ENCODE results near the gene SPACDR. TPM values are rescaled to one million over a fixed set of nuclear protein-coding genes. Genes with fewer than 3 reads are reported as not detected.

SPACDR gene
- total RNA-seq, 2 donors from 2014 or later: 5.4 to 5.6 TPM

- H3K27ac Mint-ChIP-seq: peak overlapping the region; percentile 69
- DNase-seq (no peak), ATAC-seq (replicated peaks in 1 of 2) (no peak)
- no peaks in the 10 kb centered on the region for H3K27me3 Mint-ChIP-seq (ENCODE audit: low read depth)
- no peaks in the 10 kb centered on the region for H3K9me3 Mint-ChIP-seq
- H3K4me1 Mint-ChIP-seq (ENCODE audit: low read depth): peaks cover 52% of the 10 kb centered on the region
- H3K36me3 Mint-ChIP-seq (ENCODE audit: insufficient read depth in 2 of 2): peaks cover 16 to 34% of the 10 kb centered on the region in 2 donors
- H3K4me3 Mint-ChIP-seq: peak overlapping the region; percentile 84 to 95
Observed at GRCh38 chr7:100433276-100433591, 30.8 kb downstream of the SPACDR start.

- DNase-seq: no peak
- H3K4me3 Mint-ChIP-seq: peak overlapping the region; percentile 86 to 89
- H3K9me3 Mint-ChIP-seq: no peaks in the 10 kb centered on the region
- H3K27me3 Mint-ChIP-seq (ENCODE audit: low read depth): no peaks in the 10 kb centered on the region
- no peak for ATAC-seq (replicated peaks in 1 of 2)
- H3K27ac Mint-ChIP-seq: peak overlapping the region; percentile 78
- H3K4me1 Mint-ChIP-seq (ENCODE audit: low read depth): peaks cover 57% of the 10 kb centered on the region
- peaks cover 18 to 39% of the 10 kb centered on the region in 2 donors for H3K36me3 Mint-ChIP-seq (ENCODE audit: insufficient read depth in 2 of 2)
Observed at GRCh38 chr7:100432621-100433275, 31.3 kb downstream of the SPACDR start.

- DNase-seq (no peak), ATAC-seq (replicated peaks in 1 of 2) (no peak)
- Mint-ChIP-seq H3K4me1 (ENCODE audit: low read depth) (peaks cover 57% of the 10 kb centered on the region), H3K4me3 (peak overlapping the region; percentile 86 to 89), H3K36me3 (ENCODE audit: insufficient read depth in 2 of 2) (peaks cover 18 to 39% of the 10 kb centered on the region in 2 donors), H3K27ac (peak overlapping the region; percentile 78), H3K27me3 (ENCODE audit: low read depth) (no peaks in the 10 kb centered on the region), H3K9me3 (no peaks in the 10 kb centered on the region)
Observed at GRCh38 chr7:100432053-100432452, 32.0 kb downstream of the SPACDR start.

GRCh38 chr7:100431286-100431735 lies 32.7 kb downstream of the SPACDR start:
- Mint-ChIP-seq H3K27me3 (ENCODE audit: low read depth) (no peaks in the 10 kb centered on the region), H3K9me3 (no peaks in the 10 kb centered on the region), H3K4me1 (ENCODE audit: low read depth) (peaks cover 57% of the 10 kb centered on the region), H3K27ac (peak overlapping the region; percentile 78), H3K4me3 (peak overlapping the region; percentile 86 to 89), H3K36me3 (ENCODE audit: insufficient read depth in 2 of 2) (peaks cover 17 to 37% of the 10 kb centered on the region in 2 donors)
- DNase-seq (no peak), ATAC-seq (replicated peaks in 1 of 2) (no peak)

GRCh38 chr7:100430493-100431285 lies 33.4 kb downstream of the SPACDR start:
- H3K9me3 Mint-ChIP-seq: no peaks in the 10 kb centered on the region
- DNase-seq (peak; percentile 58 to 60), ATAC-seq (replicated peaks in 1 of 2) (no peak)
- H3K4me1 Mint-ChIP-seq (ENCODE audit: low read depth): peaks cover 57% of the 10 kb centered on the region
- H3K27me3 Mint-ChIP-seq (ENCODE audit: low read depth): no peaks in the 10 kb centered on the region
- H3K4me3 Mint-ChIP-seq: peak overlapping the region; percentile 86 to 89
- H3K36me3 Mint-ChIP-seq (ENCODE audit: insufficient read depth in 2 of 2): peaks cover 15 to 35% of the 10 kb centered on the region in 2 donors
- peak overlapping the region; percentile 93 for H3K27ac Mint-ChIP-seq

GRCh38 chr7:100429637-100430492 lies 34.2 kb downstream of the SPACDR start, which contains the start of gene MEPCE:
MEPCE (plus strand) TSS chr7:100429831; CDS start chr7:100430019, 188 bp downstream.
- Mint-ChIP-seq H3K36me3 (ENCODE audit: insufficient read depth in 2 of 2) (peaks cover 15 to 30% of the 10 kb centered on the region in 2 donors), H3K4me1 (ENCODE audit: low read depth) (peaks cover 52% of the 10 kb centered on the region), H3K27ac (peak within 1 kb of the TSS; percentile 98), H3K27me3 (ENCODE audit: low read depth) (no peaks in the 10 kb centered on the region), H3K4me3 (peak within 1 kb of the TSS; percentile 90 to 94), H3K9me3 (no peaks in the 10 kb centered on the region)
- DNase-seq (peak; percentile 94 to 97), ATAC-seq (replicated peaks in 1 of 2) (peak; percentile 43 to 45)

DNA sequence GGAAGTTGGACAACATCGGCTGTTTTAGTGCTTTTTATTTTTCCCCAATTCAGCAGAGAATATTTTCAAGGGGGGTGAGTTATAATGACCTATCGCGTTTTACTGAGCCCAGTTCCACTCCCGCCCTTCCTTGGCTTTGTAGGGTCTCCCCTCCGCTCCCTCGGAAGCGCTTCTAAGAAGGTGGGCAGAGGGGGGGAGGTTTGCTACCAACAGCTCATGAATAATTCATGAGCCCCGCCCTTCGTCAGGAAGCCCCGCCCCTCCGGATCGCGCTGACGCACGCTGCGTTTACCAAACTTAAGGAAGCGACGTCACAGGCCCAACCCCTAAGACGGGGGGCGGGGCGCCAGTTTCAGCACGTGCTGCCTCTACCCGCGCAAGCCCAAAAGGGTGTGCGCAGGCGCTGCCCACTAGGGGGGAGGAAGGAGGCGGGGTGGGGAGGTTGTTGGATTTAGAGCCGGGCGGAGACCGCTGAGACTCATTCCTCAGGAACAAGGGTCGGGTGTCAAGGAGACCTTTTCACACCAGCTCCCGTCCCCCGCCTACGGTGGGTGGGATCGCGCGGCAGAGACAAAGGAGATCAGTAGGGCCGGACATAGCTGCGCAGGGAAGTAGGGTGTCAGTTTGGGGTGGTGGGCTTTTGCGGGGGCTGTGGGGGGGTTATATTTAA lies 35.0 kb downstream of the SPACDR start:
- DNase-seq (peak; percentile 100), ATAC-seq (replicated peaks in 1 of 2) (peak; percentile 64 to 67)
- peak overlapping the region; percentile 98 for H3K27ac Mint-ChIP-seq
- H3K4me3 Mint-ChIP-seq: peak overlapping the region; percentile 90 to 94
- no peaks in the 10 kb centered on the region for H3K9me3 Mint-ChIP-seq
- no peaks in the 10 kb centered on the region for H3K27me3 Mint-ChIP-seq (ENCODE audit: low read depth)
- peaks cover 11 to 23% of the 10 kb centered on the region in 2 donors for H3K36me3 Mint-ChIP-seq (ENCODE audit: insufficient read depth in 2 of 2)
- peaks cover 44% of the 10 kb centered on the region for H3K4me1 Mint-ChIP-seq (ENCODE audit: low read depth)

DNA sequence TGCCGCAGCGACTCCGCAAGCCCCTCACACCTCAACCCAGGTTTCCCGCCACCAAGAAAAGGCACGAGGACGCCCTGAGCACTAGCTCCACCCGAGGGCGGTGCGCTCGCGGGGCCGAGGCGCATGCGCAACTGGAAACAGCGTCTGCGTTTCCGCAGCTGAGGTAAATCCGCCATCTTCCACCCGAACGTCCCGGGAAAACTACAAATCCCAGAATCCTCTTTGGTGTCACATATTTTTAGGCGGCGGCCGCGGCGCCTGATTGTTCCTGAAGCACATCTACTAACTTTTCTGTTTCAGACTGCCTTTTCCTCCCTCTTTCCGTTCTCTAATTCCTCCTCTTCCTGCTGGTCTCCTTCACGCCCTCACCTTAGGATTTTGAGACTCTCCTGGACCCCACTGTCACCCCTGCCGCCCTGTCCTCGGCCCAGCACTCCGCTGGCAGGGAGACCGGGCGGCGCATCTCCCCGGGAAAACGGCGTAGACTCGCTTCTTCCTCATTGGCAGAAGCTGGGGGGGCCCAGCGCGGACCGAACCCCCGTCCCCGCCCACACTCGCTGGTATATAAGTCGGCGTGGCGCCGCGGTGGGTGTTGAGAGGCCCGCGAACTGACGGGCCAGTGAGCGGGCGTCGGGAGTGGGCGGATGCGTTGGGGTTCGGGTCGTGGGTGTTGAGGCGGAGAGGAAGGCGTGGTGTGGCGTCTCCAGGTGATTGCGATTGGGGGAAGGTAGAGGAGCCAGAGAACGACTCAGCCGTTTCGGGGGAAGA lies 35.7 kb downstream of the SPACDR start, which contains the start of gene ZCWPW1:
Gene ZCWPW1, minus strand, starts transcription at position 505 of the 768 bp plus-strand sequence. CDS start 8,054 bp downstream, outside the sequence.
- Mint-ChIP-seq H3K27me3 (ENCODE audit: low read depth) (no peaks in the 10 kb centered on the region), H3K4me3 (peak within 1 kb of the TSS; percentile 90 to 94), H3K4me1 (ENCODE audit: low read depth) (peaks cover 37% of the 10 kb centered on the region), H3K9me3 (no peaks in the 10 kb centered on the region), H3K36me3 (ENCODE audit: insufficient read depth in 2 of 2) (peaks cover 8 to 17% of the 10 kb centered on the region in 2 donors), H3K27ac (peak within 1 kb of the TSS; percentile 98)
- DNase-seq (peak; percentile 97 to 98), ATAC-seq (replicated peaks in 1 of 2) (peak; percentile 55)

DNA sequence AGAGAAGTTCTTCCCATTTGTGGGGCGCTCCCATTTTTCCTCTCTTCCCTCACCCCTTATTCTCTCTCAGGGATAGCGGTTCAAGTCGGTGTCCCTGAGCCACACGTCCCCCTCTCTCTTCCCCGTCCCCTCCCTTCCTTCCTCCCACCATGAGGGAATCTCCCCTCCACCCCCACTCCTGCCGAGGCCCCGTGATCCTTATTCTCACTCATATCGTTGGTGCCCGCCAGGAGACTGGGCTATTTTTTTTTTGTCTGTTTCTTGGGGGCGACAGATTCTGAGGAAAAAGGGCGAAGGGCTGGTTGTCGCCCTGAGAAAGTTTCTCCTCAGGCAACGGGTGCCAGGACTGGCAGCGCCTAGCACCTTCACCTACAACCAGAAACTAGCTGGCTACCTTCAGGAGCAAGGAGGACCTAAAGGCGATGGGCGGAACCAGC lies 36.3 kb downstream of the SPACDR start:
- peaks cover 8 to 12% of the 10 kb centered on the region in 2 donors for H3K36me3 Mint-ChIP-seq (ENCODE audit: insufficient read depth in 2 of 2)
- peak overlapping the region; percentile 98 for H3K27ac Mint-ChIP-seq
- no peaks in the 10 kb centered on the region for H3K27me3 Mint-ChIP-seq (ENCODE audit: low read depth)
- peaks cover 33% of the 10 kb centered on the region for H3K4me1 Mint-ChIP-seq (ENCODE audit: low read depth)
- DNase-seq: no peak
- ATAC-seq (replicated peaks in 1 of 2): no peak
- H3K4me3 Mint-ChIP-seq: peak overlapping the region; percentile 90 to 94
- no peaks in the 10 kb centered on the region for H3K9me3 Mint-ChIP-seq

- Mint-ChIP-seq H3K27me3 (ENCODE audit: low read depth) (no peaks in the 10 kb centered on the region), H3K27ac (no peak overlapping the region), H3K4me1 (ENCODE audit: low read depth) (peaks cover 21% of the 10 kb centered on the region), H3K4me3 (no peak overlapping the region), H3K9me3 (no peaks in the 10 kb centered on the region), H3K36me3 (ENCODE audit: insufficient read depth in 2 of 2) (peaks cover 8 to 10% of the 10 kb centered on the region in 2 donors)
- ATAC-seq (replicated peaks in 1 of 2) (no peak), DNase-seq (no peak)
Observed at GRCh38 chr7:100426516-100426915, 37.5 kb downstream of the SPACDR start.

DNA sequence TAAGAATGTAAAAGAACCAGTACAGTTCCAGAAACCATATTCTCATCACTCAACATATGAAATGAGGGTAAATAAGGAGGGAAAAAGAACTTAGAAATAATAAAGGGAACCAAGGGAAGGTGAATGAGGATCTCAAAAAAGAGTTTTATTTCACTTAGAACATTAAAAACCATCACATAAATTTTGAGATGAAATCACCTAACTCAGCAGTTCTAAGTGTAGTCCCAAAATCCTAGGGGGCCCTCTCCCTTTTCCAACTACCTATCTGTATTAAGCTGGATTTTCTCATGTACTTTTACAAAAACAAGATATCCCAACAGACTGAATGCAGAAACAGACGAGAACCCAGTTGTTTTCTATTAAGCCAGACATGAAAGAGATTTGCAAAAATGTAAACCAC lies 38.7 kb downstream of the SPACDR start:
- H3K4me3 Mint-ChIP-seq: no peak overlapping the region
- DNase-seq (no peak), ATAC-seq (replicated peaks in 1 of 2) (no peak)
- no peaks in the 10 kb centered on the region for H3K27me3 Mint-ChIP-seq (ENCODE audit: low read depth)
- H3K4me1 Mint-ChIP-seq (ENCODE audit: low read depth): peaks cover 17% of the 10 kb centered on the region
- peaks cover 8 to 10% of the 10 kb centered on the region in 2 donors for H3K36me3 Mint-ChIP-seq (ENCODE audit: insufficient read depth in 2 of 2)
- H3K27ac Mint-ChIP-seq: no peak overlapping the region
- H3K9me3 Mint-ChIP-seq: no peaks in the 10 kb centered on the region
